Choroid plexus epithelial cell (primary cell): ENCODE data around the gene MAP3K21.
A peak's percentile ranks its signal among the peaks of the same experiment; 100 is the strongest.

Source experiments
- DNase-seq: peaks from one replicate; pipeline ENCODE4 v3.0.0-alpha.2; 2010; ENCODE audit warnings: low read depth
- H3K4me3 ChIP-seq: 2 replicates; pipeline ENCODE4 v1.5.1; 2011; ENCODE audit warnings: low read depth, mild to moderate bottlenecking, control low read depth, low read length, moderate library complexity
- TF ChIP-seq, protein P1 (sequence below): conservative IDR thresholded peaks from 2 replicates; pipeline ENCODE4 v1.5.1; 2011; ENCODE audit warnings: low read depth, mild to moderate bottlenecking, control low read depth, inconsistent platforms, low read length, moderate library complexity

MAP3K21 gene

DNA sequence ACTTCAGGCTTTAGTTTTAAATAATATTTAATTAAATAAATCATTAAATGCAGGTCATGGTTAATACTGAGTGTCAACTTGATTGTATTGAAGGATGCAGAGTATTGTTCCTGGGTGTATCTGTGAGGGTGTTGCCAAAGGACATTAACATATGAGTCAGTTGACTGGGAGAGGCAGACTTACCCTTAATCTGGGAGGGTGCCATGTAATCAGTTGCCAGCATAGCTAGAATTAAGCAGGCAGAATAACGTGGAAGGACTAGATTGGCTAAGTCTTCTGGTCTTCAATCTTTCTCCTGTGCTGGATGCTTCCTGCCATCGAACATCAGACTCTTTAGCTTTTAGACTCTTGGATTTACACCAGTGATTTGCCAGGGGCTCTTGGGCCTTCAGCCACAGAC is 85.3 kb downstream of the MAP3K21 start:
- DNase-seq: no peak
- no peak overlapping the region for H3K4me3 ChIP-seq
- TF ChIP-seq, protein P1, sequence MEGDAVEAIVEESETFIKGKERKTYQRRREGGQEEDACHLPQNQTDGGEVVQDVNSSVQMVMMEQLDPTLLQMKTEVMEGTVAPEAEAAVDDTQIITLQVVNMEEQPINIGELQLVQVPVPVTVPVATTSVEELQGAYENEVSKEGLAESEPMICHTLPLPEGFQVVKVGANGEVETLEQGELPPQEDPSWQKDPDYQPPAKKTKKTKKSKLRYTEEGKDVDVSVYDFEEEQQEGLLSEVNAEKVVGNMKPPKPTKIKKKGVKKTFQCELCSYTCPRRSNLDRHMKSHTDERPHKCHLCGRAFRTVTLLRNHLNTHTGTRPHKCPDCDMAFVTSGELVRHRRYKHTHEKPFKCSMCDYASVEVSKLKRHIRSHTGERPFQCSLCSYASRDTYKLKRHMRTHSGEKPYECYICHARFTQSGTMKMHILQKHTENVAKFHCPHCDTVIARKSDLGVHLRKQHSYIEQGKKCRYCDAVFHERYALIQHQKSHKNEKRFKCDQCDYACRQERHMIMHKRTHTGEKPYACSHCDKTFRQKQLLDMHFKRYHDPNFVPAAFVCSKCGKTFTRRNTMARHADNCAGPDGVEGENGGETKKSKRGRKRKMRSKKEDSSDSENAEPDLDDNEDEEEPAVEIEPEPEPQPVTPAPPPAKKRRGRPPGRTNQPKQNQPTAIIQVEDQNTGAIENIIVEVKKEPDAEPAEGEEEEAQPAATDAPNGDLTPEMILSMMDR: no peak

DNA sequence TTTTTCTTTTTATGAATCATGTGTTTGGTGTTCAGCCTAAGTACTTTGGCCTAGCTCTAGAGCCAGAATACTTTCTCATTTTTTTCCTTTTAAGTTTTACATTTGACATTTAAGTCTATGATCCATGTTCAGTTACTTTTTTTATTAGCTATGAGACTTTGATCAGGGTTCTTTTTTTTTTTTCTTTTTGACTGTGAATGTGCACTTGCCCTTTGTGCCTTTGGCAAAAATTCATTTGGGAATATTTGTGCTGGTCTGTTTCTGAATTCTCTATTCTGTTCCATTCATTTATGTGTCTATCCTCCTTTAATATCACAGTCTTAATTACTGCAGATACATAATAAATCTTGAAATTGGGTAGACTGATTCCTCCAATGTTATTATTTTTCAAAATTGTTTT is 93.8 kb downstream of the MAP3K21 start:
- no peak overlapping the region for H3K4me3 ChIP-seq
- DNase-seq: no peak
- TF ChIP-seq, protein P1: no peak

DNA sequence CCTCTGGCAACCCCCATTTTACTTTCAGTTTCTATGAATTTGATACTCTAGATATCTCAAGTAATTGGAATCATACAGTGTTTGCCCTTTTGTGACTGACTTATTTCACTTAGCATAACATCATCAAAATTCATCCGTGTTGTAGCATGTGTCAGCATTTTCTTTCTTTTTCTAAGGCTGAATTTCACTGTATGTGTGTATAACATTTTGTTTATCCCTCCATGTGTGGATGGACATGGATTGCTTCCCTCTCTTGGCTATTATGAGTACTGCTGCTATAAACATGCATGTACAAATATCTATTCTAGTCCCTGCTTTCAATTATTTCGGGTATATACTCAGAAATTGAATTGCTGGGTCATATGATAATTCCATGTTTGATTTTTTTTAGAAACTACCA is 97.3 kb downstream of the MAP3K21 start:
- TF ChIP-seq, protein P1: no peak
- peak; percentile 11 for DNase-seq
- H3K4me3 ChIP-seq: no peak overlapping the region

DNA sequence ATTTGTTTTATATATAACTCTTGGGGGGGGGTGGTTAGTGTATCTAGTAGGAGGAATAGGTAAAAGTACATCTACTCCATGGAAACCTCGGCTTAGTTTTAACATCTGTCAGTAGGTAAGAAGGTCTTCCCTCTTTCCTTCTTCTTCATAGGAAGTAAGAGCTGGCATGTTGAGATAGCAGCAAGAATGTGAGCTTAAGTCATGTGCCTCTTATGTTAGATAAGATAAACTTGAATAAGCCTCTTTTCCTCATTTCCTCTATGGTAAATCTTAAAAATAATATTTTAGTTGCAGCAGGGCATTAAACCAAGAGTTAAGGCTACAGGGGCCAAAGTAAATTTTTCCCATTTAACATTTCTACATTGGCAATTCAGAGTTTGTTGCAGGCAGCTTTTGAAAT is 100.4 kb downstream of the MAP3K21 start:
- TF ChIP-seq, protein P1: no peak
- H3K4me3 ChIP-seq: no peak overlapping the region
- no peak for DNase-seq

DNA sequence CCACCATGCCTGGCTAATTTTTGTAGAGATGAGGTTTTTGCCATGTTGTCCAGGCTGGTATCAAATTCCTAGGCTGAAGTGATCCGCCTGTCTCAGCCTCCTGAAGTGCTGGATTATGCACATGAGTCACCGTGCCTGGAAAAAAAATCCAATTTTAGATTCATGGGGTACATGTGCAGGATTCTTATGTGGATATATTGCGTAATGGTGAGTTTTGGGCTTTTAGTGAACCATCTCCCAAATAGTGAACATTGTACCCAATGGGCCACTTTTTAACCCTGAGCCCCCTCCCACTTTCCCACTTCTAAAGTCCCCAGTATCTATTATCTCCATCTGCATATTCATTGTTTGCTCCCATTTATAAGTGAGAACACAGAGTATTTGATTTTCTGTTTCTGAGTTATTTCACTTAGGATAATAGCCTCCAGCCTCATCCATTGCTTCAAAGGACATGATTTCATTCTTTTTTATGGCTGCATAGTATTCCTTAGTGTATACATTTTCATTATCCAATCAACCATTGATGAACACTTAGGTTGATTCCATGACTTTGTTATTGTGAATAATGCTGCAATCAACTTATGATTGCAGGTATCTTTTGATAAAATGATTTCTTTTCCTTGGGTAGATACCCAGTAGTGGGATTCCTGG is 104.4 kb downstream of the MAP3K21 start:
- TF ChIP-seq, protein P1: no peak
- H3K4me3 ChIP-seq: no peak overlapping the region
- no peak for DNase-seq

DNA sequence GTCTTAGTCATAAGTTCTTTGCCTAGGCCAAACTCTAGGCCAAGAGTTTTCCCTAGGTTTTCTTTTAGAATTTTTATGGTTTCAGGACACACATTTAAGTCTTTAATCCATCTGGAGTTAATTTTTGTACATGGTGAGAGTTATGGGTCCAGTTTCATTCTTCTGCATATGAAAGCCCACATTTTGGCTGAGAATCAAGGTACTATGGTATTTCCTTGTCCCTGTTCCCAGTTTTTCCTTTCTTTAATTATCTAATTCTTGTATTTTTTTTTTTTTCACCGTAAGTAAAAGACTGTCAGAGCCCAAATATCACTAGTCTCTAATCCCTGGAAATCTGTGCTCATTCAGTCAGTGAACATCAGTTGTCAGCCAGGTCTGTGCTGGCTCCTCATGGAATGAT is 105.4 kb downstream of the MAP3K21 start:
- TF ChIP-seq, protein P1: no peak
- no peak overlapping the region for H3K4me3 ChIP-seq
- no peak for DNase-seq

DNA sequence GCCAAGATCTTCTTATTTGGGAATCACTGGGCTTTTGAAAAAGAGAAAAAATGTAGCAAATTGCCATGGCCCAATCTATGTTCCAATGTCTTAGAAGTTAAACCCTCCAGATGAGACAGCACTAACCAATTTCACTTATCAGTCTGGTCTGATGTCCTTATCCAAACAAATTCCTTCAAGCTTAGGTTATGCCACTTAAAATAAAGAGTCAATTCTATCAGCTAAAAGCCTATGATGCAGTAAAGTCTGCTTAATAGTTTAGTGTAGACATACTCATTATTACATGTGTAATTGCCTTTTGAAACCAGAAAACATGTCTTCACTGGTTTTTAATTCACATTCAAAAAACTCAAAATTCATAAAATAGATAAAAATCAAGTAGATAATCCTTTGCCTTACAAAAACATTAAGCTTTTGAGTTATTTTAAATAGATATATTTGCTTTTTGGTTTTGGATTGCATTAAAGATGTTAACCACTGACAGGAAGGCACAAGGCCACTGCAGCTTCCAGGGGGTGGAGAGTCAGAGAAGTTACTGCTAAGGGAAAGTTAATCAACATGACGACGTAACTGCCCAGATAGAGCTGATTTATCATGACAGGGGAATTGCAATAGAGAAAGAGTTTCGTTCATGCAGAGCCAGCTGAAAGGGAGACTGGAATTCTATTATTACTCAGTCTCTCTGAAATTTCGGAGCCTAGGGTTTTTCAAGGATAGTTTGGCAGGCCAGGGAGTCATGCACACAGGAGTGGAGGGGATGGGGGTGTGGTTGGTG is 106.1 kb downstream of the MAP3K21 start:
- no peak for DNase-seq
- no peak overlapping the region for H3K4me3 ChIP-seq
- TF ChIP-seq, protein P1: no peak
